Sigmoid colon (tissue), 7 donors: ENCODE results near the gene ATXN2L. TPM values are rescaled to one million over a fixed set of nuclear protein-coding genes. Genes with fewer than 3 reads are reported as not detected.

Experiments
- DNase-seq: peaks from one replicate; pipeline ENCODE4 v3.0.0-alpha.2; 2019
- H3K27ac ChIP-seq, 4 donors: fragments of 200-600 bp; sonication (generic); one replicate each; pipeline ENCODE4 v1.5.1; 2016 to 2019; ENCODE audit warnings: mild to moderate bottlenecking in 1 of 4
- H3K27me3 ChIP-seq, 3 donors: fragments of 200-600 bp; sonication (generic); one replicate each; pipeline ENCODE4 v1.5.1; 2019; ENCODE audit warnings: mild to moderate bottlenecking in 1 of 3
- H3K36me3 ChIP-seq, 4 donors: fragments of 200-600 bp; sonication (generic); one replicate each; pipeline ENCODE4 v1.5.1; 2016 to 2019
- H3K4me1 ChIP-seq, 4 donors: fragments of 200-600 bp; sonication (generic); one replicate each; pipeline ENCODE4 v1.5.1; 2017 to 2019
- H3K4me3 ChIP-seq, 4 donors: fragments of 200-600 bp; sonication (generic); one replicate each; pipeline ENCODE4 v1.5.1; 2017 to 2019; ENCODE audit warnings: mild to moderate bottlenecking in 2 of 4, moderate library complexity in 1 of 4
- H3K9me3 ChIP-seq, 4 donors: fragments of 200-600 bp in 3 of 4; sonication (generic) in 3 of 4; one replicate each; pipeline versions ENCODE4 v1.5.1 to v1.6.1; 2013 to 2019
- EP300 ChIP-seq, 4 donors: sonication (generic); formaldehyde crosslinking; IDR thresholded peaks; one replicate each; pipeline ENCODE4 v1.6.1; 2017; ENCODE audit warnings: antibody characterized with exemption in 4 of 4
- POLR2A ChIP-seq, 2 donors: fragments of 450-650 bp; IDR thresholded peaks; one replicate each; pipeline ENCODE4 v1.6.1; 2016; ENCODE audit warnings: antibody characterized with exemption in 2 of 2, mild to moderate bottlenecking in 2 of 2, moderate library complexity in 2 of 2
- POLR2AphosphoS5 ChIP-seq, 4 donors: sonication (generic); formaldehyde crosslinking; IDR thresholded peaks; one replicate each; pipeline ENCODE4 v1.6.1; 2017; ENCODE audit warnings: antibody characterized with exemption in 4 of 4
- WGBS, 2 donors: extraction: QIAGEN DNeasy Blood & Tissue Kit; methylation state at CpG; one replicate each; pipeline ENCODE4 v1.1.7; 2013; 5-methylcytosine and 5-hydroxymethylcytosine counted together
- intact Hi-C: fragments of 100-400 bp; cut with DNase I; formaldehyde crosslinking; loops from one replicate; pipeline ENCODE4 v1.15.1; 2023
- polyA plus RNA-seq, 3 donors: library from polyadenylated mRNA; stranded (reverse); fragments of 200-250 nt; gene quantifications; one replicate each; pipeline ENCODE4 v1.2.3, GENCODE V29; 2013
- total RNA-seq, 4 donors: library from RNA; depleted of rRNA; stranded (reverse); fragments of >200 nt; gene quantifications; one replicate each; pipeline ENCODE4 v1.1.0, GENCODE V29; 2016
- TF ChIP-seq, protein P1 (sequence below), 4 experiments: fragments of 450-650 bp in 3 of 4; fragments of 200-600 bp in 1 of 4; IDR thresholded peaks; one replicate each; pipeline ENCODE4 v1.5.1; 2016 to 2019; ENCODE audit warnings: antibody characterized with exemption in 4 of 4, mild to moderate bottlenecking in 3 of 4, moderate library complexity in 2 of 4
- donor health status: healthy with polysubstance abuse.
- donor health status: Bipolar disorder and iron deficiency.
- donor health status: healthy.

ATXN2L gene
- total and polyA plus RNA-seq, 7 donors: 25.9 to 89.9 (median 51.7) TPM

DNA sequence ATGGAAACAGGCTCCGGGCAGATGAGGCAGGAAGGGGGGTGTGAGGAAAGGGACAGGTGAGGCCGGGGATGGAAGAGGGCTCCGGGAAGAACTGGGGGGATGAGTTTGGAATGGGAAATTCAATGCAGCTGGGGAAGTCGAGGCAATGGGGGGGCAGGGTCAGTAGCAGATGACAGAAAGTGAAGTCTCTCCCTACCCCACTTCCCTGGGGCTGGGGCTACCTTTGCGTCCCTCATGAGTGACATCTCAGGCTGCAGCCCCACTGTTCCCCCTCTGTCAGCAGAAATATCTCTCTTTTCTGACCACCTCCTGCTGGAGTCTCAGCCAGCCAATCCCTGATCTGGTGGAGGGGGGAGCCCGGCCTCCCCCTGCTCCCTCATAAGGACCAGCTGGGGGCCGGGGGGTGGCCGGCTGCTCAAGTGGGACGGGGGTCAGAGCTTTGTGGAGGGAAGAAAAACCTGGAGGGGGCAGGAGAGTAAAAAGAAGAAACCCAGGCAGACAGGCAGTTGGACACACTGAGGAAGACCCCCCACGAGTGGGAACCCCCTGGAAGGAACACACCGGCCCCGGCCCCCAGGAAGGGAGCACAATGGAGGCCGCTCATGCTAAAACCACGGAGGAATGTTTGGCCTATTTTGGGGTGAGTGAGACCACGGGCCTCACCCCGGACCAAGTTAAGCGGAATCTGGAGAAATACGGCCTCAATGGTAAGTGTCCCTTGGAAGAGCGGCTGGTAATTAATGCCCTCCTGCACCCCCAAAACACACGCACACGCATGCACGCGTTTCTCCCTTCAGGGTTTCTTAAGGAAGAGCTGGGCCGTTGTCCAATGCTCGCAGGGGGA is 55.5 kb downstream of the ATXN2L start, which contains the start of gene ATP2A1:
Gene ATP2A1 (plus strand): TSS at position 406 of the 844 bp plus-strand sequence. CDS start 184 bp downstream, at position 590.
- no peak for DNase-seq
- no peak for TF ChIP-seq POLR2AphosphoS5 (IDR thresholded peaks at IDR 0.05)
- TF ChIP-seq, protein P1, sequence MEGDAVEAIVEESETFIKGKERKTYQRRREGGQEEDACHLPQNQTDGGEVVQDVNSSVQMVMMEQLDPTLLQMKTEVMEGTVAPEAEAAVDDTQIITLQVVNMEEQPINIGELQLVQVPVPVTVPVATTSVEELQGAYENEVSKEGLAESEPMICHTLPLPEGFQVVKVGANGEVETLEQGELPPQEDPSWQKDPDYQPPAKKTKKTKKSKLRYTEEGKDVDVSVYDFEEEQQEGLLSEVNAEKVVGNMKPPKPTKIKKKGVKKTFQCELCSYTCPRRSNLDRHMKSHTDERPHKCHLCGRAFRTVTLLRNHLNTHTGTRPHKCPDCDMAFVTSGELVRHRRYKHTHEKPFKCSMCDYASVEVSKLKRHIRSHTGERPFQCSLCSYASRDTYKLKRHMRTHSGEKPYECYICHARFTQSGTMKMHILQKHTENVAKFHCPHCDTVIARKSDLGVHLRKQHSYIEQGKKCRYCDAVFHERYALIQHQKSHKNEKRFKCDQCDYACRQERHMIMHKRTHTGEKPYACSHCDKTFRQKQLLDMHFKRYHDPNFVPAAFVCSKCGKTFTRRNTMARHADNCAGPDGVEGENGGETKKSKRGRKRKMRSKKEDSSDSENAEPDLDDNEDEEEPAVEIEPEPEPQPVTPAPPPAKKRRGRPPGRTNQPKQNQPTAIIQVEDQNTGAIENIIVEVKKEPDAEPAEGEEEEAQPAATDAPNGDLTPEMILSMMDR (IDR thresholded peaks at IDR 0.05): no peak
- TF ChIP-seq EP300 (IDR thresholded peaks at IDR 0.05): no peak
- TF ChIP-seq POLR2A (IDR thresholded peaks at IDR 0.05): no peak
- peaks cover 5 to 30% (median 12%) of the 10 kb centered on the region in 3 donors for H3K27me3 ChIP-seq
- H3K4me3 ChIP-seq: peak within 1 kb of the TSS; percentile 35 to 66 (median 62)
- H3K27ac ChIP-seq: no peak within 1 kb of the TSS
- H3K9me3 ChIP-seq: no peaks in the 10 kb centered on the region
- WGBS, 2 donors: 70 to 78% methylated on average over 25 of the region's 25 CpGs
- peaks cover 0 to 16% (median 14%) of the 10 kb centered on the region in 4 donors for H3K4me1 ChIP-seq
- H3K36me3 ChIP-seq: peaks cover 0 to 14% (median 1%) of the 10 kb centered on the region in 4 donors
- intact Hi-C loops: no loop called here

DNA sequence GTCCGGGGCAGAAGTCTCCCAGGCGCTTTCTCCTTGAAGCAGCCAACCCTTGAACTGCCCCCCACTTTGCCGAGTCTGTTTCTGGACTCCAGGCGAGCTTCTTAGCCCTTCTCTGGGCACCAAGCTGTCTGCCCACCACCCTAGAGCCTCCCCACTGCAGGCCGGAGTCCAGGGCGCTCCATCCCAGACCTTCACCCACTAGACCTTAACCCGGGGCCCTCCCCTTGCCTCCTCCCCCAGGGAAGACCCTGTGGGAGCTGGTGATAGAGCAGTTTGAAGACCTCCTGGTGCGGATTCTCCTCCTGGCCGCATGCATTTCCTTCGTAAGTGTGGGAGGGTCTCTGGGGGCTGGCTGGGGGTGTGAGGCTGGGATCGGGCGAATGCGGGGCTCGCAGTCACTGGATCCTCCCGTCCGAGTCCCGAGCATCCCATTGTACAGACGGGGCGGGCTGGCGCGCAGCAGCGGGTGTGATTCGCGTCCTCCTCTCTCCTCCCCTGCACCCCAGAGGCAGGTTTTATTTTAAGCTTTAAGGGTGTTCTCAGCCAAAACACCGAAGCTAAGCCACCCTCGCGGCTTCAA is 56.6 kb downstream of the ATXN2L start:
- peak overlapping the region in 3 of 4 donors; percentile 29 to 55 (median 51) for H3K27ac ChIP-seq
- peak overlapping the region; percentile 35 to 66 (median 62) for H3K4me3 ChIP-seq
- TF ChIP-seq POLR2AphosphoS5 (IDR thresholded peaks at IDR 0.05): no peak
- no peak for TF ChIP-seq EP300 (IDR thresholded peaks at IDR 0.05)
- TF ChIP-seq, protein P1 (IDR thresholded peaks at IDR 0.05): no peak
- TF ChIP-seq POLR2A (IDR thresholded peaks at IDR 0.05): no peak
- H3K9me3 ChIP-seq: no peaks in the 10 kb centered on the region
- intact Hi-C loops: no loop called here
- peaks cover 0 to 3% (median 0%) of the 10 kb centered on the region in 4 donors for H3K36me3 ChIP-seq
- peaks cover 5 to 33% (median 12%) of the 10 kb centered on the region in 3 donors for H3K27me3 ChIP-seq
- H3K4me1 ChIP-seq: peaks cover 0 to 16% (median 14%) of the 10 kb centered on the region in 4 donors
- DNase-seq: no peak
- WGBS, 2 donors: 1 to 3% methylated on average over 27 of the region's 27 CpGs

DNA sequence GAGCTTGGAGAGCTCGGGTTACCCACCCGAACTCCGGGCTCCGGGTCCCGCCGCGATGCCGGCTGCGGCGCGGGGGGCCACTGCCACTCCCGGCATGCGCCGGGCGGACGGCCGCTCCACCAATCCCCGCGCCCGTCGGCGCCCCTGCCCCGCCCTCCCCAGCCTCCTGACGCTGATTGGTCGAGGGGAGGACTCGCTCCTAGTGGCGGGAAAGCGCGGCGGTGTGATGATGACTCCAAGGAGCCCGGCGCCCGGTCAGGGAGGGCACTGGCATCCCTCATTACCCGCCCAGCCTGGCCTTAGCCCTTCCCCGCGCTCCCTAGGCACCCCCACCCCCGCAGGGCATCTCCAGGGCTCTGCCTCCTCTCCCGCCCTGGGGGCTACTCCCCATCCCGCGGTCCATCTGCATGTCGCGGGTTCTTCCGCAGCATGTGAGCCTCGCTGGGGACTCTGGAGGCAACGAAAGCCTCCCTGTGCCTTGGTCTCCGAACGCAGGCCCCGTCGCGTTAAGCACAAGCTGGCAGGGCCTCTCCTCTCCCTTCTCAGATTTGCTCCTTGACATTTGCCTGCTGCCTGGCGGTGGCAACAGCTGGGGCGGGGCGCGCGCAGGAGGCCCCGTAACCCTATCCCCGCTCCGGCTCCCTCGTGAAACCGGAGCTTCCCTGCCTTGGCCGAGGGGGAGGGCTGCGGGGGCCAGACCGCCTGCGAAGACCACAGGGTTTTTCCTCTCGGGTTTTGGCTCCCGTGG is 57.2 kb downstream of the ATXN2L start:
- H3K4me3 ChIP-seq: peak overlapping the region; percentile 35 to 66 (median 62)
- intact Hi-C loops: loop anchor here (2.0 to 5.0 kb wide), 2 partner anchors 42 to 65 kb away; no protein-coding TSS in a partner anchor
- peak overlapping the region in 3 of 4 donors; percentile 29 to 55 (median 51) for H3K27ac ChIP-seq
- H3K36me3 ChIP-seq: no peaks in the 10 kb centered on the region
- H3K27me3 ChIP-seq: peaks cover 5 to 33% (median 12%) of the 10 kb centered on the region in 3 donors
- 1 to 4% methylated on average over 66 of the region's 66 CpGs for WGBS, 2 donors
- TF ChIP-seq POLR2AphosphoS5 (IDR thresholded peaks at IDR 0.05): no peak
- TF ChIP-seq, protein P1 (IDR thresholded peaks at IDR 0.05): peak in 2 of 4 experiments; percentile 2 to 23
- TF ChIP-seq EP300 (IDR thresholded peaks at IDR 0.05): no peak
- no peaks in the 10 kb centered on the region for H3K9me3 ChIP-seq
- peak; percentile 93 for DNase-seq
- peaks cover 0 to 16% (median 14%) of the 10 kb centered on the region in 4 donors for H3K4me1 ChIP-seq

DNA sequence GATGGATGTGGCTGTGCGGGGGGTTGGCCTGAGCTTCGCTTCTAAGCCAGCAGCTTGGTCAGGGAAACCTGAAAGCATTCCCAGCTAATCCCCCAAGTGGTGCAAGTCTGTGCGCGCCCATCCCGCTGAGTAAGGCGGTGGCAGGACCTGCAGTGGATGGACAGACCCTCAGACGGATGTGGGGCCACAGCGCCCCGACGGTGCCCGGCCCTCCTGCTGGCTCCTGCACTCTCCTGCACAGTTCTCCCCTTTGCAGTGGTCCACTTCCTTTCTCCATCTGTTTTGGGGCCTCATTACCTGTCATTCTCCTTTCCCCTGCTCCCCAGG is 57.8 kb downstream of the ATXN2L start:
- H3K9me3 ChIP-seq: no peaks in the 10 kb centered on the region
- no peak overlapping the region for H3K27ac ChIP-seq
- H3K36me3 ChIP-seq: no peaks in the 10 kb centered on the region
- H3K27me3 ChIP-seq: peaks cover 5 to 33% (median 12%) of the 10 kb centered on the region in 3 donors
- 27 to 58% methylated on average over 11 of the region's 11 CpGs for WGBS, 2 donors
- DNase-seq: no peak
- H3K4me1 ChIP-seq: peaks cover 0 to 16% (median 14%) of the 10 kb centered on the region in 4 donors
- TF ChIP-seq EP300 (IDR thresholded peaks at IDR 0.05) (no peak), POLR2A (IDR thresholded peaks at IDR 0.05) (no peak), POLR2AphosphoS5 (IDR thresholded peaks at IDR 0.05) (no peak)
- TF ChIP-seq, protein P1 (IDR thresholded peaks at IDR 0.05): no peak
- intact Hi-C loops: loop anchor here (2.0 to 5.0 kb wide), 2 partner anchors 42 to 64 kb away; no protein-coding TSS in a partner anchor
- H3K4me3 ChIP-seq: peak overlapping the region in 2 of 4 donors; percentile 58 to 66
